GM12878 (cell line): Measurements from ENCODE around the gene FGF1. TPM values are rescaled to one million over a fixed set of nuclear protein-coding genes. Genes with fewer than 3 reads are reported as not detected.

Experiments used
- ATAC-seq: fragments of 200-7000 bp; cut with Tn5 transposase; 3 replicates; pipeline ENCODE4 v1.9.1; 2020; ENCODE audit warnings: mild to moderate bottlenecking, moderate library complexity
- BruUV-seq: library from RNA; stranded (reverse); fragments of 400-500 nt; replicated peaks from 2 replicates; lab custom pipeline; 2021; lab: Mats Ljungman, UMichigan
- CTCF ChIA-PET: fragments of 300-600 bp; sonication (Branson Sonifier 250); formaldehyde crosslinking; extraction: SDS; loops from one replicate; lab custom pipeline; 2021; ENCODE audit warnings: inconsistent platforms; lab: Yijun Ruan, JAX
- POLR2A ChIA-PET: fragments of 350-600 bp; formaldehyde crosslinking; extraction: SDS; loops from one replicate; lab custom pipeline; 2021; ENCODE audit warnings: inconsistent platforms; lab: Charles Lee
- RAD21 ChIA-PET: fragments of 300-600 bp; sonication (Branson Sonifier 250); formaldehyde crosslinking; loops from one replicate; lab custom pipeline; 2023; ENCODE audit warnings: antibody characterized with exemption; ENCODE audit not compliant: unreplicated experiment; lab: Charles Lee
- SMC1A ChIA-PET: fragments of 300-600 bp; sonication (Branson Sonifier 250); formaldehyde crosslinking; loops from one replicate; lab custom pipeline; 2023; ENCODE audit not compliant: unreplicated experiment, uncharacterized antibody; lab: Charles Lee
- DNase-seq: peaks from one replicate; pipeline ENCODE4 v3.0.0-alpha.2; 2011; ENCODE audit warnings: low read depth, low spot score
- FAIRE-seq: peaks from 3 replicates; lab custom pipeline; 2011; peaks lifted over from hg19 to GRCh38; lab: Jason Lieb, UNC
- H2AFZ ChIP-seq: 2 replicates; pipeline ENCODE4 v1.6.0; 2011; ENCODE audit warnings: low read depth, low read length, control low read depth; ENCODE audit not compliant: control insufficient read depth
- H3K27ac ChIP-seq: 2 replicates; pipeline ENCODE4 v1.5.1; 2011; ENCODE audit warnings: control low read depth; ENCODE audit not compliant: control insufficient read depth, insufficient read depth
- H3K27me3 ChIP-seq, 2 experiments: replicated peaks in 1 of 2; 2 replicates each; pipeline versions ENCODE4 v1.6.0 to v1.6.1; 2011; ENCODE audit warnings: low read length in 1 of 2; ENCODE audit not compliant: control insufficient read depth in 2 of 2, insufficient read depth in 2 of 2
- H3K36me3 ChIP-seq, 2 experiments: 2 replicates each; pipeline ENCODE4 v1.5.1; 2011; ENCODE audit warnings: low read length in 1 of 2; ENCODE audit not compliant: control insufficient read depth in 2 of 2, insufficient read depth in 2 of 2
- H3K4me1 ChIP-seq: 2 replicates; pipeline ENCODE4 v1.6.1; 2011; ENCODE audit warnings: mild to moderate bottlenecking, low read length, moderate library complexity, mixed read lengths; ENCODE audit not compliant: control insufficient read depth, insufficient read depth
- H3K4me2 ChIP-seq: 2 replicates; pipeline ENCODE4 v1.6.0; 2011; ENCODE audit warnings: control low read depth; ENCODE audit not compliant: control insufficient read depth, insufficient read depth
- H3K4me3 ChIP-seq: fragments of 200-600 bp; sonication (generic); 2 replicates; pipeline ENCODE4 v1.5.1; 2016
- H3K79me2 ChIP-seq: 2 replicates; pipeline ENCODE4 v1.6.0; 2011; ENCODE audit warnings: low read length; ENCODE audit not compliant: control insufficient read depth, insufficient read depth
- H3K9ac ChIP-seq: 2 replicates; pipeline ENCODE4 v1.8.0; 2011; ENCODE audit warnings: low read length, control low read depth, mixed read lengths; ENCODE audit not compliant: control insufficient read depth, insufficient read depth
- H3K9me3 ChIP-seq: replicated peaks from 3 replicates; pipeline ENCODE4 v1.5.1; 2011; ENCODE audit warnings: mild to moderate bottlenecking, low read length; ENCODE audit not compliant: control insufficient read depth, insufficient read depth
- H4K20me1 ChIP-seq: 2 replicates; pipeline ENCODE4 v1.6.0; 2011; ENCODE audit not compliant: control insufficient read depth, insufficient read depth
- BMI1 ChIP-seq: fragments of 450-650 bp; IDR thresholded peaks from 2 replicates; pipeline ENCODE4 v1.6.1; 2016; ENCODE audit warnings: mild to moderate bottlenecking, moderate library complexity, borderline replicate concordance
- E2F8 ChIP-seq: fragments of 450-650 bp; IDR thresholded peaks from 2 replicates; pipeline ENCODE4 v1.6.1; 2018; ENCODE audit warnings: mild to moderate bottlenecking, low read depth, moderate library complexity; ENCODE audit not compliant: partially characterized antibody
- JUNB ChIP-seq: IDR thresholded peaks from 2 replicates; pipeline ENCODE4 v1.6.1; 2016; ENCODE audit warnings: antibody characterized with exemption, mild to moderate bottlenecking
- PML ChIP-seq: IDR thresholded peaks from 2 replicates; pipeline ENCODE4 v1.6.1; 2012; ENCODE audit warnings: low read length, inconsistent platforms
- WGBS: methylation state at CpG from one replicate; pipeline ENCODE4 v1.1.6; 2016; ENCODE audit warnings: low lambda C conversion rate; ENCODE audit not compliant: insufficient replicate concordance, insufficient coverage; ENCODE audit errors: missing lambda C conversion rate; 5-methylcytosine and 5-hydroxymethylcytosine counted together
- in situ Hi-C: fragments of 300-500 bp; cut with MboI; formaldehyde crosslinking; loops from 9 replicates; pipeline ENCODE4 v1.14.3; 2018; ENCODE audit warnings: mixed read lengths
- intact Hi-C: fragments of 100-400 bp; cut with micrococcal nuclease; formaldehyde crosslinking; loops from one replicate; pipeline ENCODE4 v1.14.2; 2022; ENCODE audit not compliant: unreplicated experiment
- polyA plus RNA-seq, 11 experiments: library from polyadenylated mRNA; depleted of rRNA in 4 of 11; unstranded in 6 of 11; stranded (reverse) in 5 of 11; fragments of >200 nt; fragmentation: Nextera tagmentation in 4 of 11; fragmentation: Illumina TruSeq in 1 of 11; extraction: Ambion mirVana in 4 of 11; extraction: Trizol in 1 of 11; gene quantifications; 1 replicate in 1 of 11; 2 replicates in 10 of 11; pipeline versions ENCODE4 v1.2.1 to v1.2.3, GENCODE V29; 2011 to 2016; ENCODE audit warnings: inconsistent platforms in 2 of 11, missing spikeins in 2 of 11, low read depth in 1 of 11
- total RNA-seq, 4 experiments: library from RNA; depleted of rRNA in 3 of 4; stranded (reverse); fragments of >200 nt in 3 of 4; fragmentation: Illumina TruSeq in 1 of 4; extraction: Trizol in 1 of 4; gene quantifications; 2 replicates each; pipeline versions ENCODE4 v1.2.1 to v1.2.3, GENCODE V29; 2013 to 2021

Gene FGF1
- total and polyA plus RNA-seq, 10 of the 15 experiments (the other 5 are each of a cell fraction or from before 2014, with no cell fraction given): not detected

- TF ChIP-seq E2F8 (no peak), BMI1 (no peak), JUNB (no peak)
- TF ChIP-seq, all 136 proteins: peak for 0
These were observed 85.1 kb downstream of the FGF1 start (continued) for GRCh38 chr5:142600611-142601358.

GRCh38 chr5:142600092-142600491, 85.8 kb downstream of the FGF1 start:
- SMC1A ChIA-PET: interaction anchor here (1.0 kb wide), 1 partner anchor 13 kb away, joined by 4 read pairs; no protein-coding TSS in a partner anchor
- in situ Hi-C loops: no loop called here
- CTCF ChIA-PET: interaction anchor here (0.6 to 1.1 kb wide), 2 partner anchors 13 to 51 kb away, joined by 3 to 5 read pairs; no protein-coding TSS in a partner anchor
- RAD21 ChIA-PET: no interaction called here
- no peak for TF ChIP-seq PML
- Histone ChIP-seq H3K4me2 (no peak overlapping the region), H4K20me1 (no peaks in the 10 kb centered on the region), H3K4me3 (no peak overlapping the region), H3K9ac (no peak overlapping the region), H3K27ac (no peak overlapping the region), H2AFZ (no peak overlapping the region), H3K4me1 (no peaks in the 10 kb centered on the region), H3K27me3 (no peaks in the 10 kb centered on the region; a peak in 1 of 4 replicates), H3K36me3 (no peaks in the 10 kb centered on the region), H3K79me2 (no peaks in the 10 kb centered on the region), H3K9me3 (no peaks in the 10 kb centered on the region)
- BruUV-seq: no TSS peak
- intact Hi-C loops: no loop called here
- 2% methylated on average over 4 of the region's 4 CpGs for WGBS
- POLR2A ChIA-PET: no interaction called here
- no peak for FAIRE-seq
- no peak for ATAC-seq
- no peak for DNase-seq
